Hepatocyte (in vitro differentiated cells): ENCODE results near the gene TGFB1I1. TPM values are rescaled to one million over a fixed set of nuclear protein-coding genes. Genes with fewer than 3 reads are reported as not detected.
A peak's percentile ranks its signal among the peaks of the same experiment; 100 is the strongest.

ENCODE experiments used
- DNase-seq: peaks from one replicate; pipeline ENCODE4 v3.0.0-alpha.2; 2016; ENCODE audit warnings: low spot score
- H2AFZ ChIP-seq: fragments of 200-600 bp; sonication (generic); 2 replicates; pipeline ENCODE4 v1.6.0; 2016; ENCODE audit warnings: antibody characterized with exemption, mild to moderate bottlenecking
- H3K27ac ChIP-seq: fragments of 200-600 bp; sonication (generic); 2 replicates; pipeline ENCODE4 v1.5.1; 2016; ENCODE audit warnings: mild to moderate bottlenecking
- H3K27me3 ChIP-seq: fragments of 200-600 bp; sonication (generic); 2 replicates; pipeline ENCODE4 v1.6.1; 2016
- H3K36me3 ChIP-seq: fragments of 200-600 bp; sonication (generic); replicated peaks from 2 replicates; pipeline ENCODE4 v1.5.1; 2016; ENCODE audit warnings: low read depth; ENCODE audit not compliant: insufficient read depth
- H3K4me1 ChIP-seq: fragments of 200-600 bp; sonication (generic); 2 replicates; pipeline ENCODE4 v1.5.1; 2016; ENCODE audit warnings: mild to moderate bottlenecking, moderate library complexity; ENCODE audit not compliant: insufficient read depth
- H3K4me2 ChIP-seq: fragments of 200-600 bp; sonication (generic); 2 replicates; pipeline ENCODE4 v1.6.0; 2016
- H3K4me3 ChIP-seq: fragments of 200-600 bp; sonication (generic); 2 replicates; pipeline ENCODE4 v1.5.1; 2016; ENCODE audit warnings: mild to moderate bottlenecking
- H3K79me2 ChIP-seq: fragments of 200-600 bp; sonication (generic); 2 replicates; pipeline ENCODE4 v1.6.0; 2017; ENCODE audit warnings: mild to moderate bottlenecking
- H3K9me2 ChIP-seq: fragments of 200-600 bp; sonication (generic); replicated peaks from 2 replicates; pipeline ENCODE4 v1.6.0; 2017; ENCODE audit warnings: mild to moderate bottlenecking; ENCODE audit not compliant: insufficient read depth
- H3K9me3 ChIP-seq: fragments of 200-600 bp; sonication (generic); 2 replicates; pipeline ENCODE4 v1.5.1; 2016; ENCODE audit warnings: low read depth, mild to moderate bottlenecking
- H4K20me1 ChIP-seq: fragments of 200-600 bp; sonication (generic); 2 replicates; pipeline ENCODE4 v1.6.0; 2016; ENCODE audit warnings: mild to moderate bottlenecking; ENCODE audit not compliant: insufficient read depth, poor library complexity, severe bottlenecking
- EZH2 ChIP-seq: fragments of 200-600 bp; sonication (generic); IDR thresholded peaks from 2 replicates; pipeline ENCODE4 v1.6.1; 2016; ENCODE audit warnings: antibody characterized with exemption, mild to moderate bottlenecking, borderline replicate concordance
- EZH2phosphoT487 ChIP-seq: fragments of 200-600 bp; sonication (generic); IDR thresholded peaks from one replicate; pipeline ENCODE4 v1.6.1; 2018; ENCODE audit warnings: antibody characterized with exemption, mild to moderate bottlenecking, low read depth, moderate library complexity; ENCODE audit not compliant: unreplicated experiment, severe bottlenecking
- WGBS: methylation state at CpG from one replicate; pipeline ENCODE4 v1.1.6; 2016; ENCODE audit warnings: low lambda C conversion rate; ENCODE audit errors: missing lambda C conversion rate; 5-methylcytosine and 5-hydroxymethylcytosine counted together
- polyA plus RNA-seq: library from polyadenylated mRNA; unstranded; fragments of >200 nt; fragmentation: Nextera tagmentation; extraction: Ambion mirVana; gene quantifications from 2 replicates; pipeline ENCODE4 v1.2.1, GENCODE V29; 2016
- total RNA-seq: library from RNA; depleted of rRNA; stranded (reverse); fragments of >200 nt; gene quantifications from 2 replicates; pipeline ENCODE4 v1.2.3, GENCODE V29; 2014
- TF ChIP-seq, protein P1 (sequence below): fragments of 200-600 bp; sonication (generic); IDR thresholded peaks from 2 replicates; pipeline ENCODE4 v1.5.1; 2016; ENCODE audit warnings: antibody characterized with exemption, mild to moderate bottlenecking; ENCODE audit not compliant: poor library complexity

Gene TGFB1I1
- total and polyA plus RNA-seq, 2 experiments from 2014 or later = 15.7 to 34.8 TPM

DNA sequence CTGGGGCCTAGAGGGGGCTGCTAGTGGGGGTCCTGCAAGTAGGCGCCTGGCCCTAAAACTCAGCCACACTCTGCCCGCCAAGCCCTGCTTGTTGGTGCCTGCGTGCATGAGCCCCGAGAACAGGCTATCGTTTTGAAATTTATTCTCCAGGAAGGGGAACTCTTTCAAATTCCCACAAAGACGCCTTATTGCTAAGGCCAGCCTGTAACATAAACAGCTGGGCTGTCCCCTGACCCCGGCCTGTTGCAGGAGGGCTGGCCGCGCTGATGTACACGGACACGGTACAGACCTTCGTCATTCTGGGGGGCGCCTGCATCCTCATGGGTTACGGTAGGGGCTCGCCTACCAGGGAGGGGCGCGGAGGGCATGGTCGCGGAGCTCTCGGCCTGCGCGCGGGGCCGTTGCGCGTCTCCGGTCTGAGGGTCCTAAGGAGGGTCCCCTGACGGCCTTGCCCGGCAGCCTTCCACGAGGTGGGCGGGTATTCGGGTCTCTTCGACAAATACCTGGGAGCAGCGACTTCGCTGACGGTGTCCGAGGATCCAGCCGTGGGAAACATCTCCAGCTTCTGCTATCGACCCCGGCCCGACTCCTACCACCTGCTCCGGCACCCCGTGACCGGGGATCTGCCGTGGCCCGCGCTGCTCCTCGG, 15.2 kb downstream of the TGFB1I1 start:
- H3K27me3 ChIP-seq = no peaks in the 10 kb centered on the region
- WGBS = 12% methylated on average over 48 of the region's 48 CpGs
- peaks cover 25% of the 10 kb centered on the region for H3K4me1 ChIP-seq
- H3K4me3 ChIP-seq = peak overlapping the region; percentile 46
- H3K36me3 ChIP-seq = no peaks in the 10 kb centered on the region
- H2AFZ ChIP-seq = peak overlapping the region; percentile 29
- H3K9me2 ChIP-seq = no peaks in the 10 kb centered on the region
- no peaks in the 10 kb centered on the region for H4K20me1 ChIP-seq
- no peak for DNase-seq
- TF ChIP-seq, protein P1, sequence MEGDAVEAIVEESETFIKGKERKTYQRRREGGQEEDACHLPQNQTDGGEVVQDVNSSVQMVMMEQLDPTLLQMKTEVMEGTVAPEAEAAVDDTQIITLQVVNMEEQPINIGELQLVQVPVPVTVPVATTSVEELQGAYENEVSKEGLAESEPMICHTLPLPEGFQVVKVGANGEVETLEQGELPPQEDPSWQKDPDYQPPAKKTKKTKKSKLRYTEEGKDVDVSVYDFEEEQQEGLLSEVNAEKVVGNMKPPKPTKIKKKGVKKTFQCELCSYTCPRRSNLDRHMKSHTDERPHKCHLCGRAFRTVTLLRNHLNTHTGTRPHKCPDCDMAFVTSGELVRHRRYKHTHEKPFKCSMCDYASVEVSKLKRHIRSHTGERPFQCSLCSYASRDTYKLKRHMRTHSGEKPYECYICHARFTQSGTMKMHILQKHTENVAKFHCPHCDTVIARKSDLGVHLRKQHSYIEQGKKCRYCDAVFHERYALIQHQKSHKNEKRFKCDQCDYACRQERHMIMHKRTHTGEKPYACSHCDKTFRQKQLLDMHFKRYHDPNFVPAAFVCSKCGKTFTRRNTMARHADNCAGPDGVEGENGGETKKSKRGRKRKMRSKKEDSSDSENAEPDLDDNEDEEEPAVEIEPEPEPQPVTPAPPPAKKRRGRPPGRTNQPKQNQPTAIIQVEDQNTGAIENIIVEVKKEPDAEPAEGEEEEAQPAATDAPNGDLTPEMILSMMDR = no peak
- TF ChIP-seq EZH2phosphoT487 = no peak
- no peak for TF ChIP-seq EZH2
- H3K79me2 ChIP-seq = no peaks in the 10 kb centered on the region
- no peak overlapping the region for H3K27ac ChIP-seq
- peak overlapping the region; percentile 95 for H3K4me2 ChIP-seq
- H3K9me3 ChIP-seq = no peaks in the 10 kb centered on the region

DNA sequence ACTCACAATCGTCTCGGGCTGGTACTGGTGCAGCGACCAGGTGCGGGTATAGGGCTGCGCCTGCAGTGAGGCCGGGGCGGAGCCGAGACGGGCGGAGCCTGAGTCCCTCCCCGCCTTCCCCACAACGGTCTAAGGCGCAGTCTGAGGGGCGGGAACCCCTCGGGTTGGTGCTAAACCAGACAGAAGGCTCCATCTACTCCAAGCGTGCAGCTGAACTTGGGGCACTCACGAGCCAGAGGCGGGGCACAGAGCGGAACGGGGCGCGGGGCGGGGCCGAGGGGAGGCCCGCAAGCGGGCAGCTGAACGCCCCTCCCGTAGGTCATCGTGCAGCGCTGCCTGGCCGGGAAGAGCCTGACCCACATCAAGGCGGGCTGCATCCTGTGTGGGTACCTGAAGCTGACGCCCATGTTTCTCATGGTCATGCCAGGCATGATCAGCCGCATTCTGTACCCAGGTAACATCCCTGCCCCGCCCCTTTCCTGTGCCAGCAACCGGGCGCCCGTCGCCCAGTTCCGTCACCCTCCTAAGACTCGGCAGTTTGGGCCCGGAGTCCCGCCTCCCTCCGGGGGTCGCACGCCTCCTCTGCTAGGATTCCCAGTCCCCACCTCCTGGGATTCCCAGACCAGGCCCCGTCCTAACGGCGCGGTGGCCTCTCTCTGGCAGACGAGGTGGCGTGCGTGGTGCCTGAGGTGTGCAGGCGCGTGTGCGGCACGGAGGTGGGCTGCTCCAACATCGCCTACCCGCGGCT, 15.9 kb downstream of the TGFB1I1 start:
- Histone ChIP-seq H3K9me2 (no peaks in the 10 kb centered on the region), H3K27me3 (no peaks in the 10 kb centered on the region), H2AFZ (peak overlapping the region; percentile 29), H3K4me3 (peak overlapping the region; percentile 46), H3K27ac (no peak overlapping the region), H3K4me2 (peak overlapping the region; percentile 95), H3K79me2 (no peaks in the 10 kb centered on the region), H3K9me3 (no peaks in the 10 kb centered on the region), H3K36me3 (no peaks in the 10 kb centered on the region), H3K4me1 (peaks cover 25% of the 10 kb centered on the region), H4K20me1 (no peaks in the 10 kb centered on the region)
- peak; percentile 82 for DNase-seq
- TF ChIP-seq, protein P1 = no peak
- TF ChIP-seq EZH2 (no peak), EZH2phosphoT487 (no peak)
- 1% methylated on average over 48 of the region's 60 CpGs for WGBS

DNA sequence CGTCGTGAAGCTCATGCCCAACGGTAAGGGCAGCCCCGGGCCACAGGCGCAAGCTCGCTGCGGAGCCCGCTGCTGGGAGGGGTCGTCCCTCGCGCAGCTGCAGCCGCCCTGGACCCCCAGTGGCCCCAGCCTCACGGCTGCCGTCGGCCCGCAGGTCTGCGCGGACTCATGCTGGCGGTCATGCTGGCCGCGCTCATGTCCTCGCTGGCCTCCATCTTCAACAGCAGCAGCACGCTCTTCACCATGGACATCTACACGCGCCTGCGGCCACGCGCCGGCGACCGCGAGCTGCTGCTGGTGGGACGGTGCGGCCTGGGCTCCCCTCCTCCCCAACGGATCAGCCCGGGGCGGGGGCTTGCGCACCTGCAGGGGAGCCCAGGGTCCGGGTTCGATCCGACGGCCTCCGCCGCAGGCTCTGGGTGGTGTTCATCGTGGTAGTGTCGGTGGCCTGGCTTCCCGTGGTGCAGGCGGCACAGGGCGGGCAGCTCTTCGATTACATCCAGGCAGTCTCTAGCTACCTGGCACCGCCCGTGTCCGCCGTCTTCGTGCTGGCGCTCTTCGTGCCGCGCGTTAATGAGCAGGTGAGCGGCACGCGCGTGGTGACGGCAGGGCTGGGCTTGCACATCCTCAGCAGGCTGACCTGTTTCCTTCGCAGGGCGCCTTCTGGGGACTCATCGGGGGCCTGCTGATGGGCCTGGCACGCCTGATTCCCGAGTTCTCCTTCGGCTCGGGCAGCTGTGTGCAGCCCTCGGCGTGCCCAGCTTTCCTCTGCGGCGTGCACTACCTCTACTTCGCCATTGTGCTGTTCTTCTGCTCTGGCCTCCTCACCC, 16.7 kb downstream of the TGFB1I1 start:
- WGBS = 48% methylated on average over 67 of the region's 77 CpGs
- TF ChIP-seq EZH2 (no peak), EZH2phosphoT487 (no peak)
- TF ChIP-seq, protein P1 = no peak
- Histone ChIP-seq H3K9me3 (no peaks in the 10 kb centered on the region), H3K4me1 (peaks cover 25% of the 10 kb centered on the region), H3K4me3 (peak overlapping the region; percentile 46), H2AFZ (peak overlapping the region; percentile 29), H3K36me3 (no peaks in the 10 kb centered on the region), H3K4me2 (peak overlapping the region; percentile 95), H3K27ac (no peak overlapping the region), H3K79me2 (no peaks in the 10 kb centered on the region), H4K20me1 (no peaks in the 10 kb centered on the region), H3K27me3 (no peaks in the 10 kb centered on the region), H3K9me2 (no peaks in the 10 kb centered on the region)
- DNase-seq = no peak
